HepG2 (cell line): Measurements from ENCODE around the gene FRMD6.

Experiments used
- CTCF ChIP-seq: sonication (generic); formaldehyde crosslinking; IDR thresholded peaks from 2 replicates; pipeline ENCODE4 v1.5.0; 2020; ENCODE audit warnings: mild to moderate bottlenecking, missing genetic modification reagents, moderate library complexity
- ELF1 ChIP-seq: sonication (generic); formaldehyde crosslinking; IDR thresholded peaks from 2 replicates; pipeline ENCODE4 v1.4.0; 2020; ENCODE audit warnings: missing genetic modification reagents
- ZBTB7A ChIP-seq: sonication (generic); formaldehyde crosslinking; IDR thresholded peaks from 2 replicates; pipeline ENCODE4 v1.8.0; 2022; ENCODE audit warnings: mild to moderate bottlenecking, missing genetic modification reagents
- TF ChIP-seq, protein P1 (sequence below): sonication (generic); formaldehyde crosslinking; IDR thresholded peaks from 2 replicates; pipeline ENCODE4 v1.5.0; 2020; ENCODE audit warnings: missing genetic modification reagents

- TF ChIP-seq, protein P1, sequence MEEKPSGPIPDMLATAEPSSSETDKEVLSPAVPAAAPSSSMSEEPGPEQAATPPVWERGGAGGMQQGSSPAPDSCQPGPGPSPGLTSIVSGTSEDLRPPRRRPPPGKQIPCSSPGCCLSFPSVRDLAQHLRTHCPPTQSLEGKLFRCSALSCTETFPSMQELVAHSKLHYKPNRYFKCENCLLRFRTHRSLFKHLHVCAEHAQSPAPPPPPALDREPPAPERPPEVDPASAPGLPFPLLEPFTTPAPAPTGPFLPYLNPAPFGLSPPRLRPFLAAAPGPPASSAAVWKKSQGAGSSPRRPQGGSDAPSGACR (CRISPR knock-in tag) = no peak
- no peak for TF ChIP-seq ZBTB7A
- TF ChIP-seq ELF1 (CRISPR knock-in tag) = no peak
- no peak for TF ChIP-seq CTCF (CRISPR knock-in tag)
Observed at GRCh38 chr14:51684760-51685159, 33.0 kb downstream of the FRMD6 start.
